Stimulated activated naive CD4-positive, alpha-beta T cell treated with Interleukin-2 at 50 U/mL for 16 hours (primary cell): ENCODE results near the gene CELSR1.
A peak's percentile ranks its signal among the peaks of the same experiment; 100 is the strongest.

Source experiments
- DNase-seq: peaks from one replicate; lab custom pipeline; 2025; lab: John Stamatoyannopoulos, UW

CELSR1 gene

GRCh38 chr22:46551996-46552395 is 14.6 kb upstream of the CELSR1 start:
- no peak for DNase-seq

DNA sequence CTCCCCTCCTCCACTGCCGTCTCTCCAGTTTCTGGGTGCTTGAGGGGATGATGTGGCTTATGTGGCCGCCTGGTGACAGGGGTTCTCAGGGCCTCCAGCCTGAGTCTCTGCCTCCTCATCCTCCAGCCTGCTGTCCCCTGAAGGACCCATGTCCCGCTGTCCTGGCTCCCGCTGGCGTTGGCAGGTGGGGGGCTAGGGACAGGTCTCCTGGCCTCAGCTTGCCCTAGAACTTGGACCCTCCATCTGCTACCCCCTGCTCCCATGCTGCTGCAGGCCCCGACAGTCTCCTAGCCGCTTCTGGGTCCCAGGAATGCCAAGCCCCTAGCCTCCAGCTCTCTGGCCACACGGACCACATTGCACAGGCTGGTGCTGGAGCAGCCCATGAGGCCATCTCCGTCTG is 13.9 kb upstream of the CELSR1 start:
- DNase-seq = no peak

DNA sequence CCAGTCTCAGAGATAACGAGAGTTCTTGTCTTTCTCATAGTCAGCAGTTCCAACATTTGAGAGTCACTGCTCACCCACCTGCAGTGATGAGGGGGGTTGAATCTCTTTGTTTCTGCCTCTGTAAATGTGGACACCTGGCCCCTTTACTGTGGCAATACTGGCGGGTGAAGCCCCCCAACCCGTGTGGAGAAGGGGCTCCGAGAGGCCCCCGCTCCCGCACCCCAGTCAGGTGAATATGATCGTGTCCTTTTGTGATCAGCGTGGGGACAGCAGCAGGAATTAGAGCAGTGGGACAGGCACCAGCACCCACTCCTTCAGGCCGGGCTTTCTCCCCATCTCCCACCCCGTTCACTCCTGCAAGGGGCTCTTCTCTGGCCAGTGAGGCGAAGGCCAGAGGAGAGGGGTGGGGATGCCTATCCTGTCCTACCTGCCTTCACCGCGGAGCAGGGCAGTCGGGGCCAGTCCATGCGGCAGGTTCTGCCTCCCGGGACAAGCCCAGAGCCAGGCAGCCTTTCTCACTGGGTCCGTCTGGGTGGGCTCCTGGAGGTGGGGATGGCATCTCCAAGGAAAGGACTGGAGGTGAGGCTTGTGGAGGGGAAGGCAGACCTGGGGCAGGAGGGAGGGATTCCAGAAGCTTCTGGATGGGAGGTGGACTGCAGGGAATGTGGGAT is 12.7 kb upstream of the CELSR1 start:
- DNase-seq = no peak

- no peak for DNase-seq
These were observed 12.1 kb upstream of the CELSR1 start for GRCh38 chr22:46549563-46549840.

GRCh38 chr22:46547883-46548244 is 10.4 kb upstream of the CELSR1 start:
- DNase-seq = no peak

GRCh38 chr22:46547179-46547882 is 9.9 kb upstream of the CELSR1 start:
- no peak for DNase-seq

- no peak for DNase-seq
These were observed 9.2 kb upstream of the CELSR1 start for GRCh38 chr22:46546466-46547178.

GRCh38 chr22:46545086-46545792 is 7.8 kb upstream of the CELSR1 start:
- no peak for DNase-seq

GRCh38 chr22:46542011-46542985 is 4.9 kb upstream of the CELSR1 start:
- DNase-seq = peak; percentile 55

DNA sequence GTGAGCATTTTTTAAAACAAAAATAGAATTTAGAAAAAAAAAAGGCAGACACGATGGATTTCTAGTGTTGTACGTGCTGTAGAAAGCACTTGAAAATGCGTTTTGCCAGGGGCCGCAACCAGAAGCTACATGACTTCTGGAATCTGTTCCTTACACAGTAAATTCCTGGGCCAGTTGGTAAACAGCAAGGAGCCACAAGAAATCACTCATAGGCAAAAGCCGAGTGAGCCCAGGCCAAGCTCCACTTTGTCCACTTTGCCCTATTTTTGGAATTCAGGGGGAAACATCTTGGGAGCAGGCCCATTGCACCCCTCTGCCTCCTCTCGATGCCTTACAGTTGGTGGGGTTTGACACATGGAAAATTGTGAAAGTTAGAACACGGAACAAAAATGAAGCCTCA is 4.1 kb upstream of the CELSR1 start:
- DNase-seq = no peak

DNA sequence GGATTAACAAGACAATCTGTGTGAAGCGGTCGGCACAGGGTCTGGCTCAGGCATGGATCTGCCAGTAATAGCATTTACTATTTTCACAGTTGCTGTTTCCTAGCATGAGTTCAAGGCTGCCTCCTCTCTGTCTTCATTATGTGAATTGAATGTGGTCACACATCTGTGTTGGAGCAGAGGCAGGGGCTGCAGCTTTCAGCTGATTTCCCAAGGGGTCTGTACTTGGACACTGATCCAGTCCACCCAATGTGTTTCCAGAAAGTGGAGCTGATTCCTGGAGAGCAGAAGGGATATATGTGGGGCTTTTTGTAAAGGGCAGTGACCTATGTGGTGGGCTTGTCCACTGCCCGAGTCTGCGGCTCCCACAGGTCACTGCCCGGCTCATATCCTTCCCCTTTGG is 3.5 kb upstream of the CELSR1 start:
- no peak for DNase-seq

DNA sequence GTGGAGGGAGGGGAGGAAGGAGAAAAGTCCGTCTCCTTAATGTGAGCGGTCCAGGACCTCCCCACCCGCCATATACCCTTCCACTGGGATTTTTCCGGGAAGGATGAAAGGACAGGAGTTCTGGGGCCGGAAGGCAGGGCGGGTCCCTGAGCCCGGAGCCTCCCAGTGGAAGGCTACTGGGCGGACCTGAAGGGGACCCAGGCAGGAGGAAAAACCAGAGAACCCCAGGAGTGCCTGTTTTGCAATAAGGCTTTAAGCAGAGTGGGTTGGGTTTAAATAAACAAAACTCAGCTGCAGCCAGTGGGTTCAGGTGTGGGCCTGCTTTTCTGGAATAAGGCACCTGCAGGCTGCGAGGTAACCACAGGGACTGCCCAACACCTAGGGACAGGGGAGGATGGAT is 1.7 kb upstream of the CELSR1 start:
- no peak for DNase-seq

GRCh38 chr22:46538814-46539160 is 1.4 kb upstream of the CELSR1 start:
- DNase-seq = peak; percentile 32

- no peak for DNase-seq
These were observed 760 bp upstream of the CELSR1 start for GRCh38 chr22:46537946-46538813.

- DNase-seq = no peak
These were observed 739 bp downstream of the CELSR1 start for GRCh38 chr22:46536537-46537224.

GRCh38 chr22:46535876-46536536 is 1.4 kb downstream of the CELSR1 start:
- DNase-seq = no peak

GRCh38 chr22:46534901-46535630 is 2.4 kb downstream of the CELSR1 start:
- DNase-seq = no peak

DNA sequence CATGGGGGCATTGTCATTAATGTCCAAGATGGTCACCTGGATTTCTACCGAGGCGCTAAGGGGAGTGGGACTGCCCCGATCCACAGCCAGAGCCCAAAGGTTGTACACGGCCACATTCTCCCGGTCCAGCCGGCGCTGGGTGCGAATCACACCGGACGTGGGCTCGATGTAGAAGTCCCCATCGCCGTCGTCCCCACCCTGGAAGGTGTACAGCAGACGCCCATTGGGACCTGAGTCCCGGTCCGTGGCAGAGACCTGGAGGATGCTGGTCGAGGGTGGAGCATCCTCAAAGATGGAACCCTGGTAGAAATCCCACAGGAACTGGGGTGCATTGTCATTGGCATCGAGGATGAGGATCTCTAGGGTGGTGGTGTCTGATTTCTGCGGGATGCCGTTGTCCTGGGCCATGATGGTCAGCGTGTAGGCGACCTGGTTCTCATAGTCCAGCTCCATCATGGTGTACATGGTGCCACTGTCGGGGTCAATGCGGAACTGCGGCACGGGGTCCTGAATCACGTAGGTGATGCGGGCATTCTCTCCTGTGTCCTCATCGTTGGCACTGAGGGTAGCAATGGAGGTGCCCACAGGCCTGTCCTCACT is 3.1 kb downstream of the CELSR1 start:
- no peak for DNase-seq
